Effector CD8-positive, alpha-beta T cell (primary cell): ENCODE data around the gene MRGPRE.

Experiments used
- DNase-seq: peaks from one replicate; lab custom pipeline; 2025; lab: John Stamatoyannopoulos, UW

Gene MRGPRE

GRCh38 chr11:3226846-3227567 is 5.2 kb downstream of the MRGPRE start:
- DNase-seq, result no peak

- no peak for DNase-seq
These were observed 6.1 kb downstream of the MRGPRE start for GRCh38 chr11:3225826-3226750.

- DNase-seq, result no peak
These were observed 7.0 kb downstream of the MRGPRE start for GRCh38 chr11:3225159-3225758.

GRCh38 chr11:3224401-3225057 is 7.7 kb downstream of the MRGPRE start:
- no peak for DNase-seq

- DNase-seq, result no peak
These were observed 8.3 kb downstream of the MRGPRE start for GRCh38 chr11:3223932-3224381.

GRCh38 chr11:3222941-3223915 is 9.0 kb downstream of the MRGPRE start:
- DNase-seq, result no peak

GRCh38 chr11:3222003-3222855 is 10.0 kb downstream of the MRGPRE start:
- DNase-seq, result no peak

GRCh38 chr11:3221408-3222002 is 10.7 kb downstream of the MRGPRE start:
- DNase-seq, result no peak

GRCh38 chr11:3220521-3221407 is 11.5 kb downstream of the MRGPRE start:
- DNase-seq, result no peak

- no peak for DNase-seq
These were observed 12.1 kb downstream of the MRGPRE start for GRCh38 chr11:3220101-3220500.

- no peak for DNase-seq
These were observed 12.8 kb downstream of the MRGPRE start for GRCh38 chr11:3219281-3219892.

GRCh38 chr11:3218483-3219280 is 13.5 kb downstream of the MRGPRE start, which contains the start of gene MRGPRG:
Gene MRGPRG, minus strand, starts transcription at chr11:3218813. Its CDS starts 0 bp downstream, at chr11:3218813.
- no peak for DNase-seq

GRCh38 chr11:3217818-3218482 is 14.3 kb downstream of the MRGPRE start:
- DNase-seq, result no peak

- DNase-seq, result no peak
These were observed 16.1 kb downstream of the MRGPRE start for GRCh38 chr11:3216027-3216525.

GRCh38 chr11:3215346-3216026 is 16.7 kb downstream of the MRGPRE start:
- no peak for DNase-seq

- DNase-seq, result no peak
These were observed 17.9 kb downstream of the MRGPRE start for GRCh38 chr11:3214420-3214699.
